ENCODE data around the gene NEMP1. TPM values are rescaled to one million over a fixed set of nuclear protein-coding genes. Genes with fewer than 3 reads are reported as not detected.

The NEMP1 gene
- total and polyA plus RNA-seq, 3 experiments from 2014 or later: 3.8 to 50.9 (median 50.5) TPM

DNA sequence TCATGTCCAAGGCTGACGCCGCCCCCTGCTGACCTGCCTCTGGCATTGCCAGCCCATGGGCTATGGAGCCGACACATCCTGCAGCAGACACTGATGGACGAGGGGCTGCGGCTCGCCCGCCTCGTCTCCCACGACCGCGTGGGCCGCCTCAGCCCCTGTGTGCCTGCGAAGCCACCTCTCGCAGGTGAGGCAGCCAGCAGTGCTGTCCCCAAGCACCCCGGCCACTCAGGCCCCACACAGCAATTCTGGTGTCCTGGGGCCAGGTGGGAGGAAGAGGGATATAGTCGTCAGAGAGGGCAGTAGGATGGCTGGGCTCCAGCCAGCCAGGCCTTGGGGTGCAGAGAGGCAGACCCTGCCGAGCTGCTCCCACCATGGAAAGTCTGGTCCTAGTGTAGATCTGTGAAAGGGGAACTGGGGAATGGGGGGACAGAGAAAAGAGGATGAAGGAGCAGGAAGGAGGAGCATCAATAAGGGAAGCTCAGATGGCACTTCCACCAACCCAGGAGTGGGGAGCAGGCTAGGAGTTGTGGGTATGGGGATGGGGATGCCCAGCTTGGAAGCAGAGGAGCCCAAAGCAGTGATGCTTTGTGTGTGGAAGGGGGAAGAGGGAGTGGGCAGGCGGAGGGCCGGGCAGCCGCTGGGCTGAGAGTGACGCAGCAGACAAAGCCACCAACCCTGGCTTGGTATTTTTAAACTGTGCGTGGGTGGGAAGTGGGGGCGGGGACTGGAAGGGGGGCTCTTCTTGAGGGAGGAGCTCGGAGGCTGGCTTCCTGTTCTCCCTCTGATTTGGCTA is 15.0 kb upstream of the NEMP1 start:
- ChIA-PET CTCF (interaction anchor here (1.3 to 14.7 kb wide), 6 partner anchors 14 to 35 kb away, joined by 3 to 195 read pairs (median 12); partner anchors contain the start of genes LRP1, NEMP1 and STAT6), POLR2A (interaction anchor here (0.7 to 10.9 kb wide), 7 partner anchors 12 to 452 kb away, joined by 3 to 131 read pairs (median 4); partner anchors contain the start of gene STAT6)
- Mint-ChIP-seq H3K27me3 (no peaks in the 10 kb centered on the region), H3K9me3 (no peaks in the 10 kb centered on the region), H3K27ac (peak overlapping the region; percentile 72 to 97 (median 94)), H3K4me3 (peak overlapping the region; percentile 39 to 73 (median 62)), H3K36me3 (peaks cover 0 to 78% (median 2%) of the 10 kb centered on the region in 3 donors), H3K4me1 (peaks cover 28 to 57% (median 36%) of the 10 kb centered on the region in 3 donors)
- Histone ChIP-seq H3K4me3 (ENCODE audit: low read length) (peak overlapping the region; percentile 7), H3K27ac (ENCODE audit: low read depth, low read length) (peak overlapping the region; percentile 45), H3K36me3 (ENCODE audit: insufficient read depth, low read length) (peaks cover 42% of the 10 kb centered on the region), H3K4me1 (ENCODE audit: insufficient read depth, low read length) (peaks cover 33% of the 10 kb centered on the region), H3K27me3 (ENCODE audit: insufficient read depth, low read length, poor library complexity, severe bottlenecking) (no peaks in the 10 kb centered on the region), H3K9me3 (ENCODE audit: low read length) (no peaks in the 10 kb centered on the region)
- DNase-seq: peak; percentile 44 to 80 (median 54)

DNA sequence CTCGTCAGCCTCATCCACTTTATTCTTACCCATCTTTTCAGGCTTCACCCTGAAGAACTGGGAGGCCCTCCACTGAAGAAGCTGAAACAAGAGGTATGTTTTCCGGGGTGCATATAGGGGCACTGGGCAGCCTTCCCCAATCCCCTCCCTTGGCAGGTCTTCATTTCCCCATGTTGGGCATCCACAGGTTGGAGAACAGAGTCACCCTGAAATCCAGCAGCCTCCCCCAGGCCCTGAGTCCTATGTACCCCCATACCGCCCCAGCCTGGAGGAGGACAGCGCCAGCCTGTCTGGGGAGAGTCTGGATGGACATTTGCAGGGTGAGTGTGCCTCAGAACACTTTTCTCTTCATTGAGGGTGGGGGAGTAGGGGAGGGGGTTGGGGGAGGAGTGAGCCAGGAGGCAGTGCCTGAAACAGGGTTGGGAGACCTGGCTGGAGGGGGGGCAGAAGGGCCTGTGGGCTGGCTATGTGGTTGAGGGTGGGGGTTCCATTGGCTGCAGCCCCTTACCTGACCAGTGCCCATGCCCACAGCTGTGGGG is 14.4 kb upstream of the NEMP1 start:
- Mint-ChIP-seq H3K27me3 (no peaks in the 10 kb centered on the region), H3K9me3 (no peaks in the 10 kb centered on the region), H3K4me1 (peaks cover 33 to 62% (median 40%) of the 10 kb centered on the region in 3 donors), H3K27ac (peak overlapping the region; percentile 47 to 95 (median 83)), H3K4me3 (peak overlapping the region in 3 of 7 donors; percentile 37 to 83 (median 62)), H3K36me3 (peaks cover 0 to 74% (median 2%) of the 10 kb centered on the region in 3 donors)
- peaks cover 36% of the 10 kb centered on the region for H3K36me3 ChIP-seq (ENCODE audit: insufficient read depth, low read length)
- DNase-seq: no peak
- H3K27ac ChIP-seq (ENCODE audit: low read depth, low read length): no peak overlapping the region
- CTCF ChIA-PET: interaction anchor here (1.3 to 14.7 kb wide), 5 partner anchors 14 to 23 kb away, joined by 3 to 195 read pairs (median 21); partner anchors contain the start of genes NEMP1 and STAT6
- H3K27me3 ChIP-seq (ENCODE audit: insufficient read depth, low read length, poor library complexity, severe bottlenecking): no peaks in the 10 kb centered on the region
- H3K4me3 ChIP-seq (ENCODE audit: low read length): no peak overlapping the region
- peaks cover 33% of the 10 kb centered on the region for H3K4me1 ChIP-seq (ENCODE audit: insufficient read depth, low read length)
- POLR2A ChIA-PET: interaction anchor here (1.1 to 10.9 kb wide), 5 partner anchors 14 to 23 kb away, joined by 3 to 131 read pairs (median 4); partner anchors contain the start of genes NEMP1 and STAT6
- no peaks in the 10 kb centered on the region for H3K9me3 ChIP-seq (ENCODE audit: low read length)

GRCh38 chr12:57092529-57092862 is 13.9 kb upstream of the NEMP1 start:
- Mint-ChIP-seq H3K27me3 (no peaks in the 10 kb centered on the region), H3K4me1 (peaks cover 35 to 65% (median 42%) of the 10 kb centered on the region in 3 donors), H3K9me3 (no peaks in the 10 kb centered on the region), H3K4me3 (peak overlapping the region in 4 of 7 donors; percentile 37 to 83 (median 50)), H3K27ac (peak overlapping the region; percentile 47 to 91 (median 80)), H3K36me3 (peaks cover 0 to 72% (median 2%) of the 10 kb centered on the region in 3 donors)
- ChIA-PET POLR2A (interaction anchor here (2.0 to 10.9 kb wide), 2 partner anchors 13 to 18 kb away, joined by 8 to 131 read pairs; partner anchors contain the start of genes NEMP1 and STAT6), CTCF (interaction anchor here (1.4 to 14.7 kb wide), 4 partner anchors 13 to 32 kb away, joined by 4 to 195 read pairs (median 32); partner anchors contain the start of genes NEMP1 and STAT6)
- Histone ChIP-seq H3K4me1 (ENCODE audit: insufficient read depth, low read length) (peaks cover 33% of the 10 kb centered on the region), H3K27me3 (ENCODE audit: insufficient read depth, low read length, poor library complexity, severe bottlenecking) (no peaks in the 10 kb centered on the region), H3K4me3 (ENCODE audit: low read length) (no peak overlapping the region), H3K27ac (ENCODE audit: low read depth, low read length) (no peak overlapping the region), H3K9me3 (ENCODE audit: low read length) (no peaks in the 10 kb centered on the region), H3K36me3 (ENCODE audit: insufficient read depth, low read length) (peaks cover 32% of the 10 kb centered on the region)
- no peak for DNase-seq

DNA sequence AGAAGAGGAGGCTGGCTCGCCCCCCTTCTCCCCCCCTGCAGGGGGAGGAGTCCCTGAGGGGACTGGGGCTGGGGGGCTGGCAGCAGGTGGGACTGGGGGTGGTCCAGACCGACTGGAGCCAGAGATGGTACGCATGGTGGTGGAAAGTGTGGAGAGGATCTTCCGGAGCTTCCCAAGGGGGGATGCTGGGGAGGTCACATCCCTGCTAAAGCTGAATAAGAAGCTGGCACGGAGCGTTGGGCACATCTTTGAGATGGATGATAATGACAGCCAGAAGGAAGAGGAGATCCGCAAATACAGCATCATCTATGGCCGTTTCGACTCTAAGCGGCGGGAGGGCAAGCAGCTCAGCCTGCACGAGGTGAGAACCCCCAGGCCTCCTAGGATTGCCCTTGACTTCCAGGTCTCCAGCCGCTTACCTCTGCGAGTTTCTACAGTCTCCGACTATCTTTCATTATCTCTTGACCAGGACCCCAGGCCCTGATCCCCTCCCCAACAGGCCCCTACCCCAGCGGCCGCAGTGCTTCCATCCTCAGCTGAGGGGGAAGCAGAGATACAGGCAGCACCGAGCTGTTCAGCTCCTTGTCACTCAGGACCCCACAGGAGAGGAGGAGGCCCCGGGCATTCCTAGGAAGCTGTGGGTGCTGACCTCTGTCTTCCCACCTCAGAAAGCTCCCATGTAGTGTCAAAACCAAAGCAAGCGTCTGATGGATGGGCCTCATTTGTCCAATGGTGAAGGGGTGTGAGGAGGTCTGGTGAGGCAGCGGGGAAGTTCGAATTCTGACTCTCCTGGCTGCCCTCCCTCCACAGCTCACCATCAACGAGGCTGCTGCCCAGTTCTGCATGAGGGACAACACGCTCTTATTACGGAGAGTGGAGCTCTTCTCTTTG is 13.3 kb upstream of the NEMP1 start:
- Mint-ChIP-seq H3K4me1 (peaks cover 36 to 65% (median 42%) of the 10 kb centered on the region in 3 donors), H3K36me3 (peaks cover 0 to 67% (median 0%) of the 10 kb centered on the region in 3 donors), H3K27ac (peak overlapping the region in 6 of 8 donors; percentile 34 to 91 (median 84)), H3K9me3 (no peaks in the 10 kb centered on the region), H3K4me3 (peak overlapping the region in 6 of 7 donors; percentile 14 to 83 (median 40)), H3K27me3 (no peaks in the 10 kb centered on the region)
- Histone ChIP-seq H3K9me3 (ENCODE audit: low read length) (no peaks in the 10 kb centered on the region), H3K27ac (ENCODE audit: low read depth, low read length) (no peak overlapping the region), H3K36me3 (ENCODE audit: insufficient read depth, low read length) (peaks cover 26% of the 10 kb centered on the region), H3K27me3 (ENCODE audit: insufficient read depth, low read length, poor library complexity, severe bottlenecking) (no peaks in the 10 kb centered on the region), H3K4me3 (ENCODE audit: low read length) (no peak overlapping the region), H3K4me1 (ENCODE audit: insufficient read depth, low read length) (peaks cover 33% of the 10 kb centered on the region)
- ChIA-PET CTCF (interaction anchor here (1.4 to 14.7 kb wide), 4 partner anchors 13 to 33 kb away, joined by 4 to 195 read pairs (median 32); partner anchors contain the start of genes NEMP1 and STAT6), POLR2A (interaction anchor here (2.0 to 10.9 kb wide), 2 partner anchors 13 to 19 kb away, joined by 8 to 131 read pairs; partner anchors contain the start of genes NEMP1 and STAT6)
- DNase-seq: no peak

DNA sequence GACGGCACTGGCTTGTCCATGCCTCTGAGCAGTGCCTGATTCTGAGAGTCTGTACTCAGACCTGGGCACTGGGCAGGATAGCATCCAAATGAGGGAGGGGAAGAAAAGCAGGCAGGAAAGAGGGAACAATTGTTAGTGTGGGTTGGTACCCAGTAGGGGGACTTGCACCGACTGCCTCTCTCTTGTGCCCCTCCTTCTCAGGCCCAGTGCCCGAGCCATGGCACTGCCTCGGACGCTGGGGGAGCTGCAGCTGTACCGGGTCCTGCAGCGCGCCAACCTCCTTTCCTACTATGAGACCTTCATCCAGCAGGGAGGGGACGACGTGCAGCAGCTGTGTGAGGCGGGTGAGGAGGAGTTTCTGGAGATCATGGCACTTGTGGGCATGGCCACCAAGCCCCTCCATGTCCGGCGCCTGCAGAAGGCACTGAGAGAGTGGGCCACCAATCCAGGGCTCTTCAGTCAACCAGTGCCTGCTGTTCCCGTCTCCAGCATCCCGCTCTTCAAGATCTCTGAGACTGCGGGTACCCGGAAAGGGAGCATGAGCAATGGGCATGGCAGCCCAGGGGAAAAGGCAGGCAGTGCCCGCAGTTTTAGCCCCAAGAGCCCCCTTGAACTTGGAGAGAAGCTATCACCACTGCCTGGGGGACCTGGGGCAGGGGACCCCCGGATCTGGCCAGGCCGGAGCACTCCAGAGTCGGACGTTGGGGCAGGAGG is 12.5 kb upstream of the NEMP1 start:
- Histone ChIP-seq H3K4me3 (ENCODE audit: low read length) (no peak overlapping the region), H3K36me3 (ENCODE audit: insufficient read depth, low read length) (peaks cover 22% of the 10 kb centered on the region), H3K4me1 (ENCODE audit: insufficient read depth, low read length) (peaks cover 38% of the 10 kb centered on the region), H3K27me3 (ENCODE audit: insufficient read depth, low read length, poor library complexity, severe bottlenecking) (no peaks in the 10 kb centered on the region), H3K9me3 (ENCODE audit: low read length) (no peaks in the 10 kb centered on the region), H3K27ac (ENCODE audit: low read depth, low read length) (no peak overlapping the region)
- CTCF ChIA-PET: interaction anchor here (1.4 to 14.7 kb wide), 4 partner anchors 12 to 33 kb away, joined by 4 to 195 read pairs (median 32); partner anchors contain the start of genes NEMP1 and STAT6
- POLR2A ChIA-PET: interaction anchor here (2.0 to 10.9 kb wide), 3 partner anchors 12 to 19 kb away, joined by 8 to 131 read pairs (median 39); partner anchors contain the start of genes NEMP1 and STAT6
- H3K27me3 Mint-ChIP-seq: no peaks in the 10 kb centered on the region
- peak overlapping the region; percentile 50 to 95 (median 64) for H3K4me3 Mint-ChIP-seq
- peaks cover 44 to 71% (median 47%) of the 10 kb centered on the region in 3 donors for H3K4me1 Mint-ChIP-seq
- H3K27ac Mint-ChIP-seq: peak overlapping the region; percentile 65 to 100 (median 76)
- peaks cover 0 to 63% (median 0%) of the 10 kb centered on the region in 3 donors for H3K36me3 Mint-ChIP-seq
- DNase-seq: no peak
- H3K9me3 Mint-ChIP-seq: no peaks in the 10 kb centered on the region

- peaks cover 43% of the 10 kb centered on the region for H3K4me1 ChIP-seq (ENCODE audit: insufficient read depth, low read length)
- Mint-ChIP-seq H3K9me3 (no peaks in the 10 kb centered on the region), H3K27me3 (no peaks in the 10 kb centered on the region), H3K36me3 (peaks cover 0 to 57% (median 0%) of the 10 kb centered on the region in 3 donors), H3K4me3 (peak overlapping the region; percentile 50 to 95 (median 64)), H3K27ac (peak overlapping the region in 7 of 8 donors; percentile 67 to 100 (median 78)), H3K4me1 (peaks cover 47 to 75% (median 50%) of the 10 kb centered on the region in 3 donors)
- no peak overlapping the region for H3K4me3 ChIP-seq (ENCODE audit: low read length)
- POLR2A ChIA-PET: interaction anchor here (0.6 to 10.9 kb wide), 4 partner anchors 12 to 98 kb away, joined by 3 to 131 read pairs (median 22); partner anchors contain the start of genes NEMP1 and STAT6
- no peaks in the 10 kb centered on the region for H3K27me3 ChIP-seq (ENCODE audit: insufficient read depth, low read length, poor library complexity, severe bottlenecking)
- CTCF ChIA-PET: interaction anchor here (6.6 to 14.7 kb wide), 2 partner anchors 17 to 21 kb away, joined by 44 to 195 read pairs; partner anchors contain the start of gene STAT6
- peaks cover 19% of the 10 kb centered on the region for H3K36me3 ChIP-seq (ENCODE audit: insufficient read depth, low read length)
- no peak overlapping the region for H3K27ac ChIP-seq (ENCODE audit: low read depth, low read length)
- no peaks in the 10 kb centered on the region for H3K9me3 ChIP-seq (ENCODE audit: low read length)
- no peak for DNase-seq
Measured at GRCh38 chr12:57090490-57090889, 11.9 kb upstream of the NEMP1 start.
